ENCODE results near the gene KCNS3.

KCNS3 gene

GRCh38 chr2:17935242-17935885, 56.9 kb downstream of the KCNS3 start:
- no peak for TF ChIP-seq CTCF (IDR thresholded peaks at IDR 0.05; ENCODE audit: control insufficient read depth, extremely low read depth, insufficient read depth)
- H3K4me3 ChIP-seq (ENCODE audit: low read depth, low read length) = no peak overlapping the region
- no peak for DNase-seq (ENCODE audit: low read depth)

DNA sequence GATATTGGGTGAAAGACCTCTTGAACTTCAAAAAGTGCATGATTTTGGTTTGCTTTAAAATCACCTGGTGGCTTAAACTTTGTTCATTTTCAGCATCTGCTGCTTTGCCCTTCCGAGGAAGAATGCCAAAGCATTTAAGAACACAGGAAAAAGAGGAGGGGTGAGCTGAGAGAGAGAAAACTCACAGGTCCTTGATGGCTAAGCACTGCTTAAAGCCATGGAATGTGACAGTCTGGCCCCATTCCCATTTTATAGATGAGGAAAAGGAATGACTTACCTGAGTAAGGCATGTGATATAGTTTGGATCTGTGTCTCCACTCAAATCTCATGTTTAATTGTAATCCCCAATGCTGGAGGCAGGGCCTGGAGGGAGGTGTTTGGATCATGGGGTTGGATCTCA, 58.1 kb downstream of the KCNS3 start:
- no peak overlapping the region for H3K4me3 ChIP-seq (ENCODE audit: low read depth, low read length)
- TF ChIP-seq CTCF (IDR thresholded peaks at IDR 0.05; ENCODE audit: control insufficient read depth, extremely low read depth, insufficient read depth) = no peak
- DNase-seq (ENCODE audit: low read depth) = no peak

DNA sequence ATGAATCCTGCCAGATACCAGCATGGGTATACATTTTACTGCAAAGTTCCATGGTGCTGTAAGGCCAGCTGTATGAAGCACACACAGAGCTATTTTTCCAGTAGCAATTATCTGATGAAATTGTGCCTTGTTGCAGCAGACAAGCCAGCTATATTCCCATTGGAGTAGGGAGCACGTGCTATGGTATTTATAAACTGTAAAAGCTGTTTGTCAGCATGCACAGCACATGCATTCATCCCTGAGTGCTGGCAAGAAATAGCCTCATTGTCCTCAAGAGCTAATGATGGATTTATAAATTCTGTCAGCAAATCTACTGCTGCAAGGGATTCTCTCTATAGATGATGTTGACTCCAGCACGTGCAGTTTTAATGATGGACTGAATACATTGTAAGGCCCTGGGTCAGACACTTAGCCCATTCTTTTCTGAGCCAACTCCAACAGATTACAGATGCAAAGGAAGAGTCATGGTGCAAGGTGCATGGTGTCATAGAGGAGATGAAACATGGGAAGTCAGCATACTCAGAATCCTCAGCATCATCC, 61.7 kb downstream of the KCNS3 start:
- no peak for TF ChIP-seq CTCF (IDR thresholded peaks at IDR 0.05; ENCODE audit: control insufficient read depth, extremely low read depth, insufficient read depth)
- no peak overlapping the region for H3K4me3 ChIP-seq (ENCODE audit: low read depth, low read length)
- no peak for DNase-seq (ENCODE audit: low read depth)

DNA sequence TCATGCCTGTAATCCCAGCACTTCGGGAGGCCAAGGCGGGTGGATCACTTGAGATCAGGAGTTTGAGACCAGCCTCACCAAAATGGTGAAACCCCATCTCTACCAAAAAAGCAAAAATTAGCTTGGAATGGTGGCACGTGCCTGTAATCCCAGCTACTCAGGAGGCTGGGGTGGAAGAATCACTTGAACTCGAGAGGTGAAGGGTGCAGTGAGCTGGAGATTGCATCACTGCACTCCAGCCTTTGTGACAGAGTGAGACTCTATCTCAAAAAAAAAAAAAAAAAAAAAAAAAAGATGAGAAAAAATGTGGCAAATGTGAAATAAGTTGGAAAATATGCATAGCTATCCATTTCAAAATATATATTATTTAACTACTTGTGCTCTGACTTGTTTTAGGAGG, 65.0 kb downstream of the KCNS3 start:
- DNase-seq (ENCODE audit: low read depth) = no peak
- H3K4me3 ChIP-seq (ENCODE audit: low read depth, low read length) = no peak overlapping the region
- TF ChIP-seq CTCF (IDR thresholded peaks at IDR 0.05; ENCODE audit: control insufficient read depth, extremely low read depth, insufficient read depth) = no peak

GRCh38 chr2:17947113-17947512, 68.6 kb downstream of the KCNS3 start:
- H3K4me3 ChIP-seq (ENCODE audit: low read depth, low read length) = no peak overlapping the region
- no peak for DNase-seq (ENCODE audit: low read depth)
- TF ChIP-seq CTCF (IDR thresholded peaks at IDR 0.05; ENCODE audit: control insufficient read depth, extremely low read depth, insufficient read depth) = no peak

GRCh38 chr2:17950006-17950405, 71.5 kb downstream of the KCNS3 start:
- DNase-seq (ENCODE audit: low read depth) = no peak
- no peak for TF ChIP-seq CTCF (IDR thresholded peaks at IDR 0.05; ENCODE audit: control insufficient read depth, extremely low read depth, insufficient read depth)
- no peak overlapping the region for H3K4me3 ChIP-seq (ENCODE audit: low read depth, low read length)

GRCh38 chr2:17951563-17951962, 73.1 kb downstream of the KCNS3 start:
- no peak overlapping the region for H3K4me3 ChIP-seq (ENCODE audit: low read depth, low read length)
- DNase-seq (ENCODE audit: low read depth) = no peak
- TF ChIP-seq CTCF (IDR thresholded peaks at IDR 0.05; ENCODE audit: control insufficient read depth, extremely low read depth, insufficient read depth) = no peak

Data from LNCaP clone FGC (cell line).